Heart left ventricle (tissue), 13 donors: ENCODE results near the gene HPSE2.

ENCODE experiments used
- POLR2A ChIP-seq, 2 donors: fragments of 450-650 bp; IDR thresholded peaks; one replicate each; pipeline ENCODE4 v1.6.1; 2017; ENCODE audit warnings: antibody characterized with exemption in 2 of 2, mild to moderate bottlenecking in 2 of 2, moderate library complexity in 2 of 2
- TF ChIP-seq, protein P1 (sequence below), 12 donors: fragments of 200-600 bp; sonication (generic) in 4 of 12; IDR thresholded peaks; one replicate each; pipeline versions ENCODE4 v1.5.0 to v1.8.0; 2018 to 2022; ENCODE audit warnings: antibody characterized with exemption in 12 of 12, mild to moderate bottlenecking in 5 of 12
- donor health status: ischemic (EF 13 %, LVEDD 7.1; RV severe dilation, severe dysfunction).
- donor health status: DM: no; HTN: yes; CAD: no.
- donor health status: DM: no; HTN: no; CAD: no.
- donor health status: ischemic (EF 25% LVEDD 6.9; RV normal size, moderate dysfunction).
- donor health status: ischemic (EF 25% LVEDD 5.7; RV mildly dilated, moderate dysfunction).
- donor health status: ischemic (EF 35%, LVEDD 5.7; RV mildly dilated, moderate dysfunction).
- donor health status: nonischemic (EF 11% LVEDD 7.7; RV severe dilation, severe dysfunction).
- donor health status: DM: yes; HTN: yes; CAD: no.
- donor health status: PGD.
- donor health status: ischemic (EF 29% LVEDD 5.4; RV normal size, mild dysfunction).
- donor health status: nonischemic (EF 23%, LVEDD 6.1; RV moderate dilation, normal function).

DNA sequence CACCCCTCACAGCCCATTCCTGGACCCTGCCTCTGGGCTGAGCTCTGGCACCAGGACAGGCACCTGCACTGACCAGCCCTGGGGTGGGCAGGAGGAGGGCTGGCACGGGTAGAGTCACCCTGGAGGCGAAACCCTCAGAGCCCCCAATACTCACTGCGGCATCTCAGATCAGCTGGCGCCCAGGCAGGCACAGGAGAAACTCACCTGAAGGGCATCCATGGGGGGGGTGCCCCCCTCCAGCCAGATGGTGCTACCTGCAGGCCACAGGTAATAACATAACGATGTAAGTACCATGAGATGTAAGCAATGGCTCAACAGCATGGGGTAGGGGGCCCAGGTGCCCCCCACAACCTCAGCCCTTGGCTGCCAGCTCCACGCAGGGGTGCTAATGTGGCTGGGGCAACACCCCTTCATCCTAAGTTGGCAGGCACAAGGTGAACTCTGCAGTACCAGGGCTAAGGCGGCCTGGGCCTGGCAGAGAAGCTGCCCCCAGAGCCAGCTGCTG, 808.6 kb downstream of the HPSE2 start:
- TF ChIP-seq, protein P1, sequence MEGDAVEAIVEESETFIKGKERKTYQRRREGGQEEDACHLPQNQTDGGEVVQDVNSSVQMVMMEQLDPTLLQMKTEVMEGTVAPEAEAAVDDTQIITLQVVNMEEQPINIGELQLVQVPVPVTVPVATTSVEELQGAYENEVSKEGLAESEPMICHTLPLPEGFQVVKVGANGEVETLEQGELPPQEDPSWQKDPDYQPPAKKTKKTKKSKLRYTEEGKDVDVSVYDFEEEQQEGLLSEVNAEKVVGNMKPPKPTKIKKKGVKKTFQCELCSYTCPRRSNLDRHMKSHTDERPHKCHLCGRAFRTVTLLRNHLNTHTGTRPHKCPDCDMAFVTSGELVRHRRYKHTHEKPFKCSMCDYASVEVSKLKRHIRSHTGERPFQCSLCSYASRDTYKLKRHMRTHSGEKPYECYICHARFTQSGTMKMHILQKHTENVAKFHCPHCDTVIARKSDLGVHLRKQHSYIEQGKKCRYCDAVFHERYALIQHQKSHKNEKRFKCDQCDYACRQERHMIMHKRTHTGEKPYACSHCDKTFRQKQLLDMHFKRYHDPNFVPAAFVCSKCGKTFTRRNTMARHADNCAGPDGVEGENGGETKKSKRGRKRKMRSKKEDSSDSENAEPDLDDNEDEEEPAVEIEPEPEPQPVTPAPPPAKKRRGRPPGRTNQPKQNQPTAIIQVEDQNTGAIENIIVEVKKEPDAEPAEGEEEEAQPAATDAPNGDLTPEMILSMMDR (IDR thresholded peaks at IDR 0.05) = no peak
- TF ChIP-seq POLR2A (IDR thresholded peaks at IDR 0.05) = no peak
